Measurements from ENCODE around the gene MED12L.

The MED12L gene

GRCh38 chr3:151218136-151218535, 132.7 kb downstream of the MED12L start:
- in situ Hi-C loops (cut with MboI; ENCODE audit: low pct_unique_long_range_greater_than_20kb, low sequenced_read_pairs, unreplicated experiment) = no loop called here
- no peak for DNase-seq (ENCODE audit: low spot score)
- TF ChIP-seq CTCF (IDR thresholded peaks at IDR 0.05; ENCODE audit: extremely low read depth, insufficient read depth, missing control alignments) = no peak

- no peak for DNase-seq (ENCODE audit: low spot score)
- in situ Hi-C loops (cut with MboI; ENCODE audit: low pct_unique_long_range_greater_than_20kb, low sequenced_read_pairs, unreplicated experiment) = no loop called here
- no peak for TF ChIP-seq CTCF (IDR thresholded peaks at IDR 0.05; ENCODE audit: extremely low read depth, insufficient read depth, missing control alignments)
Measured at GRCh38 chr3:151219056-151219455, 133.6 kb downstream of the MED12L start.

- in situ Hi-C loops (cut with MboI; ENCODE audit: low pct_unique_long_range_greater_than_20kb, low sequenced_read_pairs, unreplicated experiment) = loop anchor here (10.0 kb wide), 1 partner anchor 60 kb away; no protein-coding TSS in a partner anchor
Measured at GRCh38 chr3:151224268-151224866, 138.9 kb downstream of the MED12L start.

GRCh38 chr3:151225040-151225975, 139.8 kb downstream of the MED12L start:
- no peak for TF ChIP-seq CTCF (IDR thresholded peaks at IDR 0.05; ENCODE audit: extremely low read depth, insufficient read depth, missing control alignments)
- in situ Hi-C loops (cut with MboI; ENCODE audit: low pct_unique_long_range_greater_than_20kb, low sequenced_read_pairs, unreplicated experiment) = loop anchor here (5.0 to 10.0 kb wide), 2 partner anchors 52 to 61 kb away; partner anchors contain the start of gene P2RY14
- DNase-seq (ENCODE audit: low spot score) = no peak

More at GRCh38 chr3:151224268-151224866, 138.9 kb downstream of the MED12L start:
- no peak for TF ChIP-seq CTCF (IDR thresholded peaks at IDR 0.05; ENCODE audit: extremely low read depth, insufficient read depth, missing control alignments)
- no peak for DNase-seq (ENCODE audit: low spot score)

GRCh38 chr3:151226088-151226563, 140.7 kb downstream of the MED12L start:
- in situ Hi-C loops (cut with MboI; ENCODE audit: low pct_unique_long_range_greater_than_20kb, low sequenced_read_pairs, unreplicated experiment) = loop anchor here (5.0 to 10.0 kb wide), 2 partner anchors 51 to 61 kb away; partner anchors contain the start of gene P2RY14
- no peak for DNase-seq (ENCODE audit: low spot score)

More at GRCh38 chr3:151226088-151226563, 140.7 kb downstream of the MED12L start:
- no peak for TF ChIP-seq CTCF (IDR thresholded peaks at IDR 0.05; ENCODE audit: extremely low read depth, insufficient read depth, missing control alignments)

All from GM13977 (cell line).